ENCODE results near the gene HLA-E. TPM values are rescaled to one million over a fixed set of nuclear protein-coding genes. Genes with fewer than 3 reads are reported as not detected.
A peak's percentile ranks its signal among the peaks of the same experiment; 100 is the strongest.

The HLA-E gene
- total and polyA plus RNA-seq, 2 of the 13 experiments (the other 11 are each of a cell fraction or from before 2014, with no cell fraction given), result 45.2 to 90.4 TPM

- TF ChIP-seq ZHX2 (IDR thresholded peaks at IDR 0.05; ENCODE audit: low read depth), result peak; percentile 33; the same call in 1 of the 2 replicates
- TF ChIP-seq ZHX2 (CRISPR knock-in tag; IDR thresholded peaks at IDR 0.05; ENCODE audit: borderline replicate concordance), result no peak
- TF ChIP-seq ZEB1 (IDR thresholded peaks at IDR 0.05; ENCODE audit: insufficient replicate concordance, low read depth), result peak; percentile 7
- TF ChIP-seq, protein P1, sequence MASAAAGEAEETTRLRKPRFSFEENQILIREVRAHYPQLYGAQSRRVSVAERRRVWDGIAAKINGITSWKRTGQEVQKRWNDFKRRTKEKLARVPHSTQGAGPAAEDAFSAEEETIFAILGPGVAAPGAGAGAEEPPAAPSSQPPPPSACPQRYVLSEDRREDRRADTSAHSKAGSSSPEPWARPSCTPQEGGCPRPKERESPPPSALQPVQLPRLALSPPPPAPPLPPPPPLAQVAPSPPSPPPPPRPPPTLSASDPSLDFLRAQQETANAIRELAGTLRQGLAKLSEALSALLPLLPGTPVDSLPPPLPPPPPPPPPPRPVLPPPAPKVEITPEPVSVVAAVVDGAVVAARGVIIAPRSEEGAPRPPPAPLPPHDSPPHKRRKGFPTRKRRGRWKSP (CRISPR knock-in tag; IDR thresholded peaks at IDR 0.05), result peak; percentile 88
- TF ChIP-seq RARA (CRISPR knock-in tag; IDR thresholded peaks at IDR 0.05), result peak; percentile 71
- TF ChIP-seq ZNF331 (CRISPR knock-in tag; IDR thresholded peaks at IDR 0.05), result peak; percentile 81
- no peak for TF ChIP-seq SRSF1 (optimal IDR thresholded peaks at IDR 0.05; ENCODE audit: low read depth, low read length)
- TF ChIP-seq PHB2 (IDR thresholded peaks at IDR 0.05; ENCODE audit: partially characterized antibody), result no peak
- no peak for TF ChIP-seq BCL6 (CRISPR knock-in tag; IDR thresholded peaks at IDR 0.05)
- no peak for TF ChIP-seq NFRKB (IDR thresholded peaks at IDR 0.05)
- peak; percentile 78; the same call in 1 of the 2 replicates for TF ChIP-seq NR2C2 (CRISPR knock-in tag; IDR thresholded peaks at IDR 0.05; ENCODE audit: borderline replicate concordance)
- TF ChIP-seq NFIC (IDR thresholded peaks at IDR 0.05; ENCODE audit: low read length), result peak; percentile 42; the same call in 1 of the 2 replicates
- TF ChIP-seq HNRNPK (IDR thresholded peaks at IDR 0.05; ENCODE audit: low read depth, low read length, poor library complexity, severe bottlenecking), result no peak
- TF ChIP-seq RNF2 (conservative IDR thresholded peaks at IDR 0.05; ENCODE audit: low read depth), result no peak
- TF ChIP-seq RORA (CRISPR knock-in tag; IDR thresholded peaks at IDR 0.05), result 0 out of 2 replicates have a peak, but pooled peaks have one; percentile 39
- TF ChIP-seq, protein P2, sequence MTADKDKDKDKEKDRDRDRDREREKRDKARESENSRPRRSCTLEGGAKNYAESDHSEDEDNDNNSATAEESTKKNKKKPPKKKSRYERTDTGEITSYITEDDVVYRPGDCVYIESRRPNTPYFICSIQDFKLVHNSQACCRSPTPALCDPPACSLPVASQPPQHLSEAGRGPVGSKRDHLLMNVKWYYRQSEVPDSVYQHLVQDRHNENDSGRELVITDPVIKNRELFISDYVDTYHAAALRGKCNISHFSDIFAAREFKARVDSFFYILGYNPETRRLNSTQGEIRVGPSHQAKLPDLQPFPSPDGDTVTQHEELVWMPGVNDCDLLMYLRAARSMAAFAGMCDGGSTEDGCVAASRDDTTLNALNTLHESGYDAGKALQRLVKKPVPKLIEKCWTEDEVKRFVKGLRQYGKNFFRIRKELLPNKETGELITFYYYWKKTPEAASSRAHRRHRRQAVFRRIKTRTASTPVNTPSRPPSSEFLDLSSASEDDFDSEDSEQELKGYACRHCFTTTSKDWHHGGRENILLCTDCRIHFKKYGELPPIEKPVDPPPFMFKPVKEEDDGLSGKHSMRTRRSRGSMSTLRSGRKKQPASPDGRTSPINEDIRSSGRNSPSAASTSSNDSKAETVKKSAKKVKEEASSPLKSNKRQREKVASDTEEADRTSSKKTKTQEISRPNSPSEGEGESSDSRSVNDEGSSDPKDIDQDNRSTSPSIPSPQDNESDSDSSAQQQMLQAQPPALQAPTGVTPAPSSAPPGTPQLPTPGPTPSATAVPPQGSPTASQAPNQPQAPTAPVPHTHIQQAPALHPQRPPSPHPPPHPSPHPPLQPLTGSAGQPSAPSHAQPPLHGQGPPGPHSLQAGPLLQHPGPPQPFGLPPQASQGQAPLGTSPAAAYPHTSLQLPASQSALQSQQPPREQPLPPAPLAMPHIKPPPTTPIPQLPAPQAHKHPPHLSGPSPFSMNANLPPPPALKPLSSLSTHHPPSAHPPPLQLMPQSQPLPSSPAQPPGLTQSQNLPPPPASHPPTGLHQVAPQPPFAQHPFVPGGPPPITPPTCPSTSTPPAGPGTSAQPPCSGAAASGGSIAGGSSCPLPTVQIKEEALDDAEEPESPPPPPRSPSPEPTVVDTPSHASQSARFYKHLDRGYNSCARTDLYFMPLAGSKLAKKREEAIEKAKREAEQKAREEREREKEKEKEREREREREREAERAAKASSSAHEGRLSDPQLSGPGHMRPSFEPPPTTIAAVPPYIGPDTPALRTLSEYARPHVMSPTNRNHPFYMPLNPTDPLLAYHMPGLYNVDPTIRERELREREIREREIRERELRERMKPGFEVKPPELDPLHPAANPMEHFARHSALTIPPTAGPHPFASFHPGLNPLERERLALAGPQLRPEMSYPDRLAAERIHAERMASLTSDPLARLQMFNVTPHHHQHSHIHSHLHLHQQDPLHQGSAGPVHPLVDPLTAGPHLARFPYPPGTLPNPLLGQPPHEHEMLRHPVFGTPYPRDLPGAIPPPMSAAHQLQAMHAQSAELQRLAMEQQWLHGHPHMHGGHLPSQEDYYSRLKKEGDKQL (CRISPR knock-in tag; IDR thresholded peaks at IDR 0.05; ENCODE audit: low read depth), result 0 out of 2 replicates have a peak, but pooled peaks have one; percentile 12
- 0 out of 2 replicates have a peak, but pooled peaks have one; percentile 46 for TF ChIP-seq ZNF557 (CRISPR knock-in tag; IDR thresholded peaks at IDR 0.05)
Observed at GRCh38 chr6:30515944-30516753, 26.8 kb downstream of the HLA-E start (continued).
